ENCODE measurements around the gene MYH13. TPM values are rescaled to one million over a fixed set of nuclear protein-coding genes. Genes with fewer than 3 reads are reported as not detected.

The MYH13 gene
- total RNA-seq, 4 donors from 2014 or later = not detected

DNA sequence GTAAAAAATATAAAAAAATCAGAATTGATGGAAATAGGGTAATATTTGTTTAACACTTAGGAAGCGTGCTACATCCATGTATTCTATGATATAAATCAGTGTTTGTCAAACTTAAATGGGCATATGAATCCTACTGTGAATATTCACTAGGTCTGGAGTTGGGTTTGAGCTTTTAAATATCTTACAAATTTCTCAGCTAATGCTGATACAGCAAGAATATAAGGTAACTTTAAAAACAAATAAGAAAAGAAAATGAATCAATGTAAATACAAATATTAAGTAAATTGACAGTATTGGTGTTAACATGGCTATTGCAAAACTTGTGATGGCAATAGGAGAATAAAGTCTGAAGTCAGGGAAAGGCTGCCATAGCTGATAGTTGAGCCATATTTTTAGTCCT, 3.6 kb downstream of the MYH13 start:
- 78% methylated on average over 1 of the region's 1 CpG for WGBS

DNA sequence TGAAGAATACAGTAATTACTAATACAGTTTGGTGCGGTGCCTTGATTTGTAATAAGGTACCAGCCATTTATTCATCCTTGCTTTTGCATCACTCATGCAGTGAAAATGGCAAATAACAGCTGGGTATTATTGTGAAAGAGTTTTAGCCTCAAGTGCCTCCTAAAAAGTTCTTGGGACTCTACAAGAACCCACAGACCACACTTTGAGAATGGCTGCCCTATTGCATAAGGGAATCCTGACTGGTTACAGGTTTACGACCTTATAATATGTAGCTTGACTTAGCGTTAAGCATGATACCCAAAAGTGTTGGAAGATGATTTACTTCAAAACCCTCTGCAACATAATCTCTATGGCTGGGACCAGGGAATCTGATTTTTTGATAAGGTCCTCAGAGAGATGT, 4.2 kb downstream of the MYH13 start:
- TF ChIP-seq POLR2AphosphoS5 (IDR thresholded peaks at IDR 0.05) = no peak
- no peak for TF ChIP-seq POLR2A (IDR thresholded peaks at IDR 0.05)
- TF ChIP-seq, protein P1, sequence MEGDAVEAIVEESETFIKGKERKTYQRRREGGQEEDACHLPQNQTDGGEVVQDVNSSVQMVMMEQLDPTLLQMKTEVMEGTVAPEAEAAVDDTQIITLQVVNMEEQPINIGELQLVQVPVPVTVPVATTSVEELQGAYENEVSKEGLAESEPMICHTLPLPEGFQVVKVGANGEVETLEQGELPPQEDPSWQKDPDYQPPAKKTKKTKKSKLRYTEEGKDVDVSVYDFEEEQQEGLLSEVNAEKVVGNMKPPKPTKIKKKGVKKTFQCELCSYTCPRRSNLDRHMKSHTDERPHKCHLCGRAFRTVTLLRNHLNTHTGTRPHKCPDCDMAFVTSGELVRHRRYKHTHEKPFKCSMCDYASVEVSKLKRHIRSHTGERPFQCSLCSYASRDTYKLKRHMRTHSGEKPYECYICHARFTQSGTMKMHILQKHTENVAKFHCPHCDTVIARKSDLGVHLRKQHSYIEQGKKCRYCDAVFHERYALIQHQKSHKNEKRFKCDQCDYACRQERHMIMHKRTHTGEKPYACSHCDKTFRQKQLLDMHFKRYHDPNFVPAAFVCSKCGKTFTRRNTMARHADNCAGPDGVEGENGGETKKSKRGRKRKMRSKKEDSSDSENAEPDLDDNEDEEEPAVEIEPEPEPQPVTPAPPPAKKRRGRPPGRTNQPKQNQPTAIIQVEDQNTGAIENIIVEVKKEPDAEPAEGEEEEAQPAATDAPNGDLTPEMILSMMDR (IDR thresholded peaks at IDR 0.05) = no peak
- TF ChIP-seq EP300 (IDR thresholded peaks at IDR 0.05) = no peak
- Histone ChIP-seq H3K9me3 (no peaks in the 10 kb centered on the region), H3K36me3 (no peaks in the 10 kb centered on the region), H3K27me3 (no peaks in the 10 kb centered on the region), H3K27ac (no peak overlapping the region), H3K4me1 (no peaks in the 10 kb centered on the region), H3K4me3 (no peak overlapping the region)
- no peak for DNase-seq (ENCODE audit: low spot score in 2 of 2)
- WGBS = 79% methylated on average over 3 of the region's 3 CpGs

More for the DNA sequence above, 3.6 kb downstream of the MYH13 start:
- TF ChIP-seq, protein P1 (IDR thresholded peaks at IDR 0.05) = no peak
- no peak for TF ChIP-seq EP300 (IDR thresholded peaks at IDR 0.05)
- no peak for TF ChIP-seq POLR2AphosphoS5 (IDR thresholded peaks at IDR 0.05)
- no peak for TF ChIP-seq POLR2A (IDR thresholded peaks at IDR 0.05)
- H3K4me1 ChIP-seq = no peaks in the 10 kb centered on the region
- no peak overlapping the region for H3K4me3 ChIP-seq
- no peak for DNase-seq (ENCODE audit: low spot score in 2 of 2)
- H3K27ac ChIP-seq = no peak overlapping the region
- no peaks in the 10 kb centered on the region for H3K27me3 ChIP-seq
- H3K9me3 ChIP-seq = no peaks in the 10 kb centered on the region
- H3K36me3 ChIP-seq = no peaks in the 10 kb centered on the region

DNA sequence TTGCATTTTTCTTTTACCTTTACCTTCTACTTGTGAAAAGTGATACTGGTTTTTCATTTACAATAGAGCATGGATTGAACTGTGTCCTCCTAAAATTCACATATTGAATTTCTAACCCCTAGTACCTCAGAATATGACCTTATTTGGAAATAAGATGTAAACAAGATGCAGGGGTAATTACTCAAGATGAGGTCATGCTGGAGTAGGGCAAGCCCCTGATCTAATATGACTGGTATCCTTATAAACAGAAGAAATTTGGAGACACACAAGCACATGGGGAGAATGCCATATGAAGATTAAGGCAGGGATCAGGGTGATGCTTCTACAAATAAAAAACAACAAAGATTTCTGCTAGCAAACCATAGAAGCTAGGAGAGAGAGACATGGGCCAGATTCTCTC, 12.2 kb downstream of the MYH13 start:
- no peak for DNase-seq (ENCODE audit: low spot score in 2 of 2)
- Histone ChIP-seq H3K4me1 (no peaks in the 10 kb centered on the region), H3K36me3 (no peaks in the 10 kb centered on the region), H3K9me3 (no peaks in the 10 kb centered on the region), H3K27ac (no peak overlapping the region), H3K27me3 (no peaks in the 10 kb centered on the region), H3K4me3 (no peak overlapping the region)
- TF ChIP-seq, protein P1 (IDR thresholded peaks at IDR 0.05) = no peak
- TF ChIP-seq POLR2AphosphoS5 (IDR thresholded peaks at IDR 0.05) (no peak), POLR2A (IDR thresholded peaks at IDR 0.05) (no peak), EP300 (IDR thresholded peaks at IDR 0.05) (no peak)

DNA sequence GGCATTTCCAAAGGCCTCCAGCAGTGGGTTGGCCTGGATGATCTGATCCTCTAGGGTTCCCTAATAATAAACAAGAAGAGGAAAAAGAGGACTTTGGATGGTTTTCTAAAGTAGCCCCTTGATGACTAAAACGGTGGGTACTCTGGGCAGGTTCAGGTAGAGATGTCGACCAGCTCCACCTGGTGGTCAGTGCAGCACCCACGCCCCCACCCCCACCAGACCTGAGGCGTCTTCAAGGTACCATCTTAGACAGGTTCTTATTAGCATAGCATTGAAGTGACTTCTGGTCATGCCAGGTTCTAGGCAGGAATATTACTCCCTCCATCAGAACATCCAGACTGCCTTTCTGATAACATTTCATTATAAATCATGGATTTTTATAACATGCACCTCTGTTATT, 15.0 kb downstream of the MYH13 start:
- Histone ChIP-seq H3K9me3 (no peaks in the 10 kb centered on the region), H3K27ac (no peak overlapping the region), H3K4me1 (no peaks in the 10 kb centered on the region), H3K27me3 (no peaks in the 10 kb centered on the region), H3K36me3 (no peaks in the 10 kb centered on the region), H3K4me3 (no peak overlapping the region)
- TF ChIP-seq EP300 (IDR thresholded peaks at IDR 0.05) = no peak
- TF ChIP-seq POLR2A (IDR thresholded peaks at IDR 0.05) = no peak
- TF ChIP-seq POLR2AphosphoS5 (IDR thresholded peaks at IDR 0.05) = no peak
- TF ChIP-seq, protein P1 (IDR thresholded peaks at IDR 0.05) = no peak
- DNase-seq (ENCODE audit: low spot score in 2 of 2) = no peak
- WGBS = 30% methylated on average over 4 of the region's 4 CpGs

DNA sequence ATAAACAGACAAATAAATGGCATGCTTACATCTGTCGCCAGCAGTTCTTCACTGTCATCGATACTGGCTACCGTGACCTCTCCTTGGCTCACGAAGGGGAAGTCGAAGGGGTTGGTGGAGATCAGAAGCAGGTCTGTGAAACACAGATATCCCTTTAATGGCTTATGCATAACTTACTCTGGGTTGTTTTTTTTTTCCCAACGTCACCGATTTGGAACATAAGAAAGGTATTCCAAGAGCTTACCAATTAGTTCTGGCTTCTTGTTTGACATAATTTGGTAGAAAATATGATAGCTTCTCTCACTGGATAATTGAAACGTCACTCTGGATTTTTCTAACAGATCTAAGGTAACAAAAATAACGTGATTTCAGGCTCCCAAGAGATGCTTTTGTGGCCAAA, 18.2 kb downstream of the MYH13 start:
- DNase-seq (ENCODE audit: low spot score in 2 of 2) = no peak
- WGBS = 80% methylated on average over 9 of the region's 9 CpGs
- no peaks in the 10 kb centered on the region for H3K36me3 ChIP-seq
- H3K27me3 ChIP-seq = no peaks in the 10 kb centered on the region
- no peak overlapping the region for H3K27ac ChIP-seq
- no peaks in the 10 kb centered on the region for H3K9me3 ChIP-seq
- H3K4me1 ChIP-seq = no peaks in the 10 kb centered on the region
- H3K4me3 ChIP-seq = no peak overlapping the region
- TF ChIP-seq POLR2A (IDR thresholded peaks at IDR 0.05) (no peak), POLR2AphosphoS5 (IDR thresholded peaks at IDR 0.05) (no peak), EP300 (IDR thresholded peaks at IDR 0.05) (no peak)
- TF ChIP-seq, protein P1 (IDR thresholded peaks at IDR 0.05) = no peak

Data from suprapubic skin (tissue), 4 donors.